HG03097 (cell line): ENCODE data around the gene INF2.
"Not testable (repeated sequence)": the region's sequence is repeated elsewhere in the genome, so short reads cannot be mapped to it uniquely, and the experiment has no call there.

Experiments
- ATAC-seq: cut with Tn5 transposase; IDR thresholded peaks from one replicate; pipeline ENCODE4 v1.9.1; 2021; ENCODE audit not compliant: unreplicated experiment, low FRiP score

INF2 gene

GRCh38 chr14:104656014-104656714, 33.3 kb upstream of the INF2 start:
- no peak for ATAC-seq

- no peak for ATAC-seq
Measured at GRCh38 chr14:104657101-104657524, 32.3 kb upstream of the INF2 start.

- ATAC-seq = peak; percentile 44
Measured at GRCh38 chr14:104657563-104658324, 31.7 kb upstream of the INF2 start.

- no peak for ATAC-seq
Measured at GRCh38 chr14:104658325-104658712, 31.1 kb upstream of the INF2 start.

GRCh38 chr14:104659146-104659545, 30.3 kb upstream of the INF2 start:
- ATAC-seq = no peak

- ATAC-seq = no peak
Measured at GRCh38 chr14:104659764-104660523, 29.5 kb upstream of the INF2 start.

GRCh38 chr14:104660597-104660996, 28.8 kb upstream of the INF2 start:
- no peak for ATAC-seq

GRCh38 chr14:104661086-104661485, 28.3 kb upstream of the INF2 start:
- ATAC-seq = no peak

GRCh38 chr14:104661528-104662157, 27.8 kb upstream of the INF2 start:
- not testable (repeated sequence) for ATAC-seq

- ATAC-seq = not testable (repeated sequence)
Measured at GRCh38 chr14:104662472-104662871, 26.9 kb upstream of the INF2 start.

GRCh38 chr14:104664107-104664506, 25.3 kb upstream of the INF2 start:
- ATAC-seq = no peak

- ATAC-seq = no peak
Measured at GRCh38 chr14:104664588-104664987, 24.8 kb upstream of the INF2 start.

GRCh38 chr14:104665114-104665656, 24.2 kb upstream of the INF2 start:
- no peak for ATAC-seq

- ATAC-seq = no peak
Measured at GRCh38 chr14:104665657-104666522, 23.5 kb upstream of the INF2 start.

- not testable (repeated sequence) for ATAC-seq
Measured at GRCh38 chr14:104666523-104666895, 22.9 kb upstream of the INF2 start.

GRCh38 chr14:104666981-104667380, 22.4 kb upstream of the INF2 start:
- ATAC-seq = no peak

- ATAC-seq = no peak
Measured at GRCh38 chr14:104669697-104670096, 19.7 kb upstream of the INF2 start.

- ATAC-seq = not testable (repeated sequence)
Measured at GRCh38 chr14:104671330-104671977, 18.0 kb upstream of the INF2 start.

- ATAC-seq = not testable (repeated sequence)
Measured at GRCh38 chr14:104672119-104672518, 17.3 kb upstream of the INF2 start.
